Raji (cell line): ENCODE data around the gene RPP30.

ENCODE experiments used
- POLR2A ChIP-seq: IDR thresholded peaks from 2 replicates; pipeline ENCODE4 v1.6.1; 2011; ENCODE audit warnings: low read depth, low read length, control low read depth; ENCODE audit not compliant: insufficient read depth

RPP30 gene

DNA sequence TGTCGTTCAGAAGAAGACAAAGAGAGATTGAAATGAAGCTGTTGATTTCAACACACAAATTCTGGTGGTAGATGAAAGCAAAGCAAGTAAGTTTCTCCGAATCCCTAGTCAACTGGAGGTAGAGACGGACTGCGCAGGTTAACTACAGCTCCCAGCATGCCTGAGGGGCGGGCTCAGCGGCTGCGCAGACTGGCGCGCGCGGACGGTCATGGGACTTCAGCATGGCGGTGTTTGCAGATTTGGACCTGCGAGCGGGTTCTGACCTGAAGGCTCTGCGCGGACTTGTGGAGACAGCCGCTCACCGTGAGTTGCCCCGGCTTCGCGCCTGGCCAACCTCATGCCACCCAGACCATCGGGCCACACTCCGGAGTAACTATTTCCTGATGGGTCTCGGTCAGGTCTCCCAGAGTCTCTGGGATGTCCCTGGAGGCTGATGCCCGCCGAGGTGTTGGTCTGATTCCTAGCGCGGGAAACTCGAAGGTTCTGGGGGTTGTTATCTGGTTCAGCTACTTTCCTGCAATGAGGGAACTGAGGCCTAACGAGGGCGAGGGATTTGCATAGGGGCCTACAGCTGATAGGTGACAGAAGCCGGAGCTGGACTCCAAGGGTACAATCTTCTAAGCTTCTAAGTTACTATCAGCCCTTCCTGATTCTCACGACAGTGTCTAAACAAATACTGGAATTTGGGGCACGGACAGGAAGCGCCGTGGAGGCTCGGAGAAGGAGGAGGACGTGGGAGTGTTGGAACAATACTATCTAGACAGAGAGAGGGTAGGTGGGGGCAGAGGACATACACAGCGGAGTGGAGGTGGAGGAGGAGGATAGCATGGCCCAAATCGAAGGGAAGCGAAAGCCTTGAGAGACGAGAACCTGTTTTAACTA is at the start of gene RPP30:
RPP30 (plus strand) TSS at position 209 of the 882 bp plus-strand sequence; CDS start at position 222, 13 bp downstream.
- peak; percentile 84 for TF ChIP-seq POLR2A

- TF ChIP-seq POLR2A = no peak
These were observed 49.3 kb upstream of the RPP30 start for GRCh38 chr10:90822508-90822907.

- TF ChIP-seq POLR2A = no peak
These were observed 39.7 kb upstream of the RPP30 start for GRCh38 chr10:90832111-90832510.

- TF ChIP-seq POLR2A = no peak
These were observed 37.4 kb upstream of the RPP30 start for GRCh38 chr10:90834326-90834725.

DNA sequence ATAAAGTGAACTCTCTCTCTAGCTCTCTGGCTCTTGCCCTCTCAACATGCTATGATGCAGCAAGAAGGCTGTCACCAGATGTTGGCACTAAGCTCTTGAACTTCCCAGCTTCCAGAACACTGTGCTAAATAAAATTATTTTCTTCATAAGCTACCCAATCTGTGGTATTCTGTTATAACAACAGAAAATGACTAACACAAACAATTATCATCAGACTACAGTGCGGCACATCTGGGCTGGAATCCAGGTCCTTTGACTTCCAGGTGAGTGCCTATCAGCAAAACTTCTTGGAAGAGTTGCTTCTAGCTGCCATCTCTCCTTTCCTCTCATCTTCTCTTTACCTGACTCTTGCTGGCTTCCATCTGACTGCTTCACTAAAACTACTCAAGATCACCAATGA is 34.3 kb upstream of the RPP30 start:
- TF ChIP-seq POLR2A = no peak

- TF ChIP-seq POLR2A = no peak
These were observed 29.0 kb upstream of the RPP30 start for GRCh38 chr10:90842725-90843124.

DNA sequence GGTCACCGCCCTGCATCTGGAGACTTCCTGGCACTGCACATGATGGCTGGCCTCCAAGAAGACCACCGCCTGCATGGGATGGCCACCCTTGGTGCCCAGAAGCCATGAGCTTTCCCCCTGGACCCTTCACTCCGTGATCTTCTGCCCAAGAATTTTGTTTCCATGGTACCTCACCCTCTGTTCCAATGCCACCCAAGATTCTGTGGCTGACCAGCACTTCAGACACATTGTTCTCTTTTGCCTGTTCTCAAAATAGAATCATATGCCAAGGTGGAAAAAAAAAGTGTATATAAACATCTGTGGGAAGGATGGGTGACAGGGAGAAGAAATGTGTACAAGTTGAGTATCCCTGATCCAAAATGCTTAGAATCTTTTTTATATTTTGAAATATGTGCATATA is 26.0 kb upstream of the RPP30 start:
- TF ChIP-seq POLR2A = no peak

- TF ChIP-seq POLR2A = no peak
These were observed 25.0 kb upstream of the RPP30 start for GRCh38 chr10:90846746-90847145.

DNA sequence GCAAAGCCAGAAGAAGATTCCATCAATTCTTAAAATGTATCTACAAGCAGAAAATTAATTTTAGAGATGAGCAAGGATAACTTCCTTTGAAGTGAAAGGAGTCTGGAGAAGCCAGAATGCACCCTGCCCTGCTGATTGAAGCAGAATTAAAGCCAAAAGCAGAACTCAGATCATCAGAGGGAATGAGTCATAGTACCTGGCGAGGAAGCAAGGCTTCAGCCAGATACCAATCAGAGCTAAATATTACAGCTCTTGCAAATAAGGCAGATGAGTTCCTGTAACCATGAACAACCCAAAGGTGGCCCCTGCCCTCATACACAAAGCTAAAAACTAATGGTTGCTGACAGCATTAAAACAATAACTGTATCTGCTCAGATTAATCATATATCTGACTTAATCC is 24.3 kb upstream of the RPP30 start:
- no peak for TF ChIP-seq POLR2A

GRCh38 chr10:90849956-90850749 is 21.6 kb upstream of the RPP30 start:
- TF ChIP-seq POLR2A = no peak

- no peak for TF ChIP-seq POLR2A
These were observed 16.6 kb upstream of the RPP30 start for GRCh38 chr10:90855126-90855525.

- TF ChIP-seq POLR2A = no peak
These were observed 15.5 kb upstream of the RPP30 start for GRCh38 chr10:90856261-90856660.

DNA sequence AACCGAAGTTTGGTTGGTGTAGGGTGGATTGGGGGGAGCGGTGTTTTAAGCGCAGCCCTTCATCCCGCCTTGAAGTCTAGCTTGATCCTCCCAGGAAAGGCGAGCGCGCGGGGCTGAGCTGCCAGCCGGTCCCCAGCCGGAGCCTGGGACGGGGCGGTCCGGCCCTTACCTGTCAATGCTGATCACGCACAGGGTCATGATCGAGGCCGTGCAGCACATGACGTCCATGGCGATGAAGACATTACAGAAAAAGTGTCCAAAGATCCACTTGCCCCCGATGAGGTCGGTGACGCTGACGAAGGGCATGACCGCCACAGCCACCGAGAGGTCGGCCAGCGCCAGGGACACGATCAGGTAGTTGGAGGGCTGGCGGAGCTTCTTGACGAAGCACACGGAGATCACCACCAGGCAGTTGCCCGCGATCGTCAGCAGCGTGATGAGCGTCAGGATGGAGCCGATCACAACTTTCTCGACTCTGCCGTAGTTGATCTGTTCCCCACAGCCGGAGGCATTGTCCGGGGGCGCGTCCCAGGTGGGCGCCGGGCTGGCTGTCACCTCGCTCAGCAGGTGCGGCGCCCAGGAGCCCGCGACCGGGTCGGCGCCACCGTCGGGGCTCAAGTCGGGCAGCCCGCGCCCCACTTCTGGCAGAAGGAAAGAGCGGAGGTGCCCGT is 14.7 kb upstream of the RPP30 start:
- no peak for TF ChIP-seq POLR2A

- no peak for TF ChIP-seq POLR2A
These were observed 13.9 kb upstream of the RPP30 start, which contains the start of gene HTR7 for GRCh38 chr10:90857635-90858460. TSS of gene HTR7 (minus strand) at chr10:90858039. CDS start at chr10:90857671, 368 bp downstream.
